ENCODE results near the gene RABAC1. TPM values are rescaled to one million over a fixed set of nuclear protein-coding genes. Genes with fewer than 3 reads are reported as not detected.

Gene RABAC1
- total RNA-seq, 2 experiments from 2014 or later = 171 to 191 TPM

GRCh38 chr19:41918095-41918494, 41.0 kb downstream of the RABAC1 start:
- Histone ChIP-seq H3K9me2 (ENCODE audit: insufficient read depth, low read length) (no peaks in the 10 kb centered on the region), H3K4me3 (ENCODE audit: low read depth, low read length, poor library complexity, severe bottlenecking) (no peak overlapping the region), H3K79me2 (ENCODE audit: insufficient read depth, low read depth, low read length) (no peaks in the 10 kb centered on the region), H3K36me3 (ENCODE audit: insufficient read depth, low read length) (no peaks in the 10 kb centered on the region), H3K4me1 (ENCODE audit: insufficient read depth, low read length, poor library complexity, severe bottlenecking) (peaks cover 10% of the 10 kb centered on the region), H3K9me3 (ENCODE audit: low read length) (no peaks in the 10 kb centered on the region), H4K20me1 (ENCODE audit: insufficient read depth, low read length) (no peaks in the 10 kb centered on the region), H2AFZ (ENCODE audit: low read length) (no peak overlapping the region), H3K4me2 (ENCODE audit: low read length) (no peak overlapping the region), H3K27ac (ENCODE audit: low read depth, low read length, poor library complexity, severe bottlenecking) (no peak overlapping the region)
- no peak for DNase-seq (ENCODE audit: low spot score)
- ChIA-PET CTCF (ENCODE audit: unreplicated experiment) (no interaction called here), POLR2A (no interaction called here)
- TF ChIP-seq EZH2phosphoT487 (IDR thresholded peaks at IDR 0.05; ENCODE audit: borderline replicate concordance, low read depth, low read length) (no peak), CTCF (conservative IDR thresholded peaks at IDR 0.05; ENCODE audit: low read length) (no peak)
- BruUV-seq (replicated peaks) = no TSS peak
- intact Hi-C loops (cut with micrococcal nuclease; ENCODE audit: unreplicated experiment) = no loop called here

- ChIA-PET POLR2A (no interaction called here), CTCF (ENCODE audit: unreplicated experiment) (no interaction called here)
- Histone ChIP-seq H3K4me3 (ENCODE audit: low read depth, low read length, poor library complexity, severe bottlenecking) (no peak overlapping the region), H3K79me2 (ENCODE audit: insufficient read depth, low read depth, low read length) (no peaks in the 10 kb centered on the region), H3K36me3 (ENCODE audit: insufficient read depth, low read length) (no peaks in the 10 kb centered on the region), H3K4me2 (ENCODE audit: low read length) (no peak overlapping the region), H3K9me2 (ENCODE audit: insufficient read depth, low read length) (no peaks in the 10 kb centered on the region), H2AFZ (ENCODE audit: low read length) (no peak overlapping the region), H4K20me1 (ENCODE audit: insufficient read depth, low read length) (no peaks in the 10 kb centered on the region), H3K4me1 (ENCODE audit: insufficient read depth, low read length, poor library complexity, severe bottlenecking) (peaks cover 8% of the 10 kb centered on the region), H3K9me3 (ENCODE audit: low read length) (no peaks in the 10 kb centered on the region), H3K27ac (ENCODE audit: low read depth, low read length, poor library complexity, severe bottlenecking) (no peak overlapping the region)
- TF ChIP-seq EZH2phosphoT487 (IDR thresholded peaks at IDR 0.05; ENCODE audit: borderline replicate concordance, low read depth, low read length) (no peak), CTCF (conservative IDR thresholded peaks at IDR 0.05; ENCODE audit: low read length) (no peak)
- BruUV-seq (replicated peaks) = no TSS peak
- no peak for DNase-seq (ENCODE audit: low spot score)
- intact Hi-C loops (cut with micrococcal nuclease; ENCODE audit: unreplicated experiment) = no loop called here
These were observed 41.4 kb downstream of the RABAC1 start for GRCh38 chr19:41917676-41918075.

GRCh38 chr19:41915776-41916414, 43.2 kb downstream of the RABAC1 start:
- intact Hi-C loops (cut with micrococcal nuclease; ENCODE audit: unreplicated experiment) = no loop called here
- Histone ChIP-seq H3K79me2 (ENCODE audit: insufficient read depth, low read depth, low read length) (no peaks in the 10 kb centered on the region), H3K36me3 (ENCODE audit: insufficient read depth, low read length) (no peaks in the 10 kb centered on the region), H3K9me3 (ENCODE audit: low read length) (no peaks in the 10 kb centered on the region), H4K20me1 (ENCODE audit: insufficient read depth, low read length) (no peaks in the 10 kb centered on the region), H3K9me2 (ENCODE audit: insufficient read depth, low read length) (no peaks in the 10 kb centered on the region), H3K4me3 (ENCODE audit: low read depth, low read length, poor library complexity, severe bottlenecking) (no peak overlapping the region), H2AFZ (ENCODE audit: low read length) (no peak overlapping the region), H3K4me1 (ENCODE audit: insufficient read depth, low read length, poor library complexity, severe bottlenecking) (peaks cover 14% of the 10 kb centered on the region), H3K27ac (ENCODE audit: low read depth, low read length, poor library complexity, severe bottlenecking) (no peak overlapping the region), H3K4me2 (ENCODE audit: low read length) (no peak overlapping the region)
- ChIA-PET CTCF (ENCODE audit: unreplicated experiment) (no interaction called here), POLR2A (no interaction called here)
- TF ChIP-seq CTCF (conservative IDR thresholded peaks at IDR 0.05; ENCODE audit: low read length) (no peak), EZH2phosphoT487 (IDR thresholded peaks at IDR 0.05; ENCODE audit: borderline replicate concordance, low read depth, low read length) (no peak)
- BruUV-seq (replicated peaks) = no TSS peak
- no peak for DNase-seq (ENCODE audit: low spot score)

Data from OCI-LY7 (cell line).